SK-N-SH treated with all-trans-retinoic acid at 6 μM for 48 hours (cell line): ENCODE measurements around the gene PELI3.
A peak's percentile ranks its signal among the peaks of the same experiment; 100 is the strongest.
"Not testable (repeated sequence)": the region's sequence is repeated elsewhere in the genome, so short reads cannot be mapped to it uniquely, and the experiment has no call there.

Experiments used
- ATAC-seq: fragments of 200-7000 bp; cut with Tn5 transposase; 3 replicates; pipeline ENCODE4 v1.9.1; 2020; ENCODE audit warnings: mild to moderate bottlenecking, moderate library complexity
- ARNTL ChIP-seq: fragments of 450-650 bp; formaldehyde crosslinking; IDR thresholded peaks from 2 replicates; pipeline ENCODE4 v1.5.0; 2020; ENCODE audit warnings: low read depth, mild to moderate bottlenecking, moderate library complexity, borderline replicate concordance
- BACH2 ChIP-seq: fragments of 250-450 bp; sonication (Bioruptor Pico); IDR thresholded peaks from 2 replicates; pipeline ENCODE4 v1.9.0; 2021; ENCODE audit warnings: mild to moderate bottlenecking, borderline replicate concordance
- CREB5 ChIP-seq: fragments of 250-450 bp; sonication (Bioruptor Pico); IDR thresholded peaks from 2 replicates; pipeline ENCODE4 v1.5.1; 2020; ENCODE audit warnings: low read depth, mild to moderate bottlenecking, moderate library complexity
- CSDC2 ChIP-seq: fragments of 250-450 bp; sonication (Bioruptor Pico); IDR thresholded peaks from 2 replicates; pipeline ENCODE4 v1.5.0; 2020; ENCODE audit warnings: mild to moderate bottlenecking, moderate library complexity
- ESRRG ChIP-seq: fragments of 250-450 bp; sonication (Bioruptor Pico); IDR thresholded peaks from 2 replicates; pipeline ENCODE4 v1.6.1; 2021; ENCODE audit warnings: mild to moderate bottlenecking
- GLIS3 ChIP-seq: fragments of 250-450 bp; sonication (Bioruptor Pico); IDR thresholded peaks from 2 replicates; pipeline ENCODE4 v1.5.0; 2020; ENCODE audit warnings: mild to moderate bottlenecking, moderate library complexity
- ISL1 ChIP-seq: fragments of 250-450 bp; sonication (Bioruptor Pico); IDR thresholded peaks from 2 replicates; pipeline ENCODE4 v2.1.2; 2022; ENCODE audit warnings: mild to moderate bottlenecking, moderate library complexity
- OSR1 ChIP-seq: fragments of 250-450 bp; sonication (Bioruptor Pico); IDR thresholded peaks from 2 replicates; pipeline ENCODE4 v1.8.0; 2022; ENCODE audit warnings: moderate library complexity, mild to moderate bottlenecking, inconsistent platforms
- PATZ1 ChIP-seq: fragments of 250-450 bp; sonication (Bioruptor Pico); IDR thresholded peaks from 2 replicates; pipeline ENCODE4 v1.8.0; 2020; ENCODE audit warnings: mild to moderate bottlenecking, moderate library complexity, borderline replicate concordance
- POU6F1 ChIP-seq: fragments of 250-450 bp; sonication (Bioruptor Pico); IDR thresholded peaks from 2 replicates; pipeline ENCODE4 v1.8.0; 2021; ENCODE audit warnings: low read depth, mild to moderate bottlenecking, moderate library complexity, borderline replicate concordance
- PPARA ChIP-seq: fragments of 250-450 bp; sonication (Bioruptor Pico); IDR thresholded peaks from 2 replicates; pipeline ENCODE4 v1.5.0; 2020; ENCODE audit warnings: mild to moderate bottlenecking, borderline replicate concordance
- RARB ChIP-seq: fragments of 250-450 bp; sonication (Bioruptor Pico); IDR thresholded peaks from 2 replicates; pipeline ENCODE4 v1.8.0; 2021; ENCODE audit warnings: mild to moderate bottlenecking, moderate library complexity
- SNAI2 ChIP-seq: fragments of 250-450 bp; sonication (Bioruptor Pico); IDR thresholded peaks from 2 replicates; pipeline ENCODE4 v1.5.0; 2020; ENCODE audit warnings: mild to moderate bottlenecking, moderate library complexity
- TCF4 ChIP-seq: fragments of 250-450 bp; sonication (Bioruptor Pico); IDR thresholded peaks from 2 replicates; pipeline ENCODE4 v1.8.0; 2021; ENCODE audit warnings: mild to moderate bottlenecking, moderate library complexity, borderline replicate concordance
- TOX ChIP-seq: fragments of 250-450 bp; sonication (Bioruptor Pico); IDR thresholded peaks from 2 replicates; pipeline ENCODE4 v1.8.0; 2021; ENCODE audit warnings: mild to moderate bottlenecking, moderate library complexity, borderline replicate concordance
- ZFP30 ChIP-seq: fragments of 450-650 bp; formaldehyde crosslinking; IDR thresholded peaks from 2 replicates; pipeline ENCODE4 v1.5.0; 2022; ENCODE audit warnings: mild to moderate bottlenecking, moderate library complexity
- ZNF565 ChIP-seq: fragments of 450-650 bp; formaldehyde crosslinking; conservative IDR thresholded peaks from 2 replicates; pipeline ENCODE4 v1.5.0; 2020; ENCODE audit warnings: low read depth, mild to moderate bottlenecking, moderate library complexity
- ZNF70 ChIP-seq: fragments of 450-650 bp; formaldehyde crosslinking; IDR thresholded peaks from 2 replicates; pipeline ENCODE4 v1.5.0; 2020; ENCODE audit warnings: mild to moderate bottlenecking, moderate library complexity
- ZNF8 ChIP-seq: fragments of 450-650 bp; formaldehyde crosslinking; IDR thresholded peaks from 2 replicates; pipeline ENCODE4 v1.5.0; 2020; ENCODE audit warnings: mild to moderate bottlenecking, moderate library complexity
- TF ChIP-seq, protein P1 (sequence below): fragments of 250-450 bp; sonication (Bioruptor Pico); IDR thresholded peaks from 2 replicates; pipeline ENCODE4 v1.5.1; 2021; ENCODE audit warnings: mild to moderate bottlenecking, moderate library complexity

PELI3 gene

GRCh38 chr11:66438504-66439466 is 27.9 kb upstream of the PELI3 start, which contains the start of gene MRPL11:
MRPL11 (minus strand) TSS chr11:66438848; CDS start chr11:66438754, 94 bp downstream.
- TF ChIP-seq RARB (CRISPR knock-in tag) = no peak
- no peak for TF ChIP-seq ZNF8 (CRISPR knock-in tag)
- no peak for TF ChIP-seq ISL1
- TF ChIP-seq ARNTL = no peak
- TF ChIP-seq POU6F1 (CRISPR knock-in tag) = no peak
- TF ChIP-seq ZFP30 (CRISPR knock-in tag) = no peak
- TF ChIP-seq PATZ1 (CRISPR knock-in tag) = no peak
- TF ChIP-seq SNAI2 (CRISPR knock-in tag) = no peak; the same call in 1 of the 2 replicates
- TF ChIP-seq OSR1 (CRISPR knock-in tag) = no peak
- peak; percentile 97 for ATAC-seq

- not testable (repeated sequence) for ATAC-seq
Measured at GRCh38 chr11:66440101-66440939, 26.4 kb upstream of the PELI3 start.

DNA sequence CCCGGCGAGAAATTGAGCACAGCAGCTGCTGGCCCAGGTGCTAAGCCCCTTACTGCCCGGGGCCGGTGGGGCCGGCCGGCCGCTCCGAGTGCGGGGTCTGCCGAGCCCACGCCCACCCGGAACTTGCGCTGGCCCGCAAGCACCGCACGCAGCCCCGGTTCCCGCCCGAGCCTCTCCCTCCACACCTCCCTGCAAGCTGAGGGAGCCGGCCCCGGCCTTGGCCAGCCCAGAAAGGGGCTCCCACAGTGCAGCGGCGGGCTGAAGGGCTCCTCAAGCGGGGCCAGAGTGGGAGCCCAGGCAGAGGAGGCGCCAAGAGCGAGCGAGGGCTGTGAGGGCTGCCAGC is 25.8 kb upstream of the PELI3 start:
- not testable (repeated sequence) for ATAC-seq

DNA sequence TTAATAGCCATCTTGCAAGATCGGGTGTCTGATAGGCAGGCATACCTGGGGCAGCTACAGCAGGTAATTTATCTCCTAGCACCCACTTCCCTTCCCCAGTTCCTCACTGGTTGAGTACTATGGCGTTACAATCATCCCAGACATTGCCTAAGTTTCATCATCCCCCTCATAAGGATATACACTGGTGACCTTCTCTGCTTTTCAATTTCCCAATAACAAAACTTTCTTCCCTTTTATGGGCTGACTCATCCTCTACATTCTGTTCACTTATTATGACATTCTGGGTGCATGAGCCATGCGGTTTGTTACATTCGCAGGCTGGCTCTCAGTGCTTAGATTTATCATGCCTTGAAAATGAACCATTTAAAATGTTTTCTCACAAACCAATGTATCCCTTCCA is 23.1 kb upstream of the PELI3 start:
- TF ChIP-seq RARB (CRISPR knock-in tag) (no peak), ZNF70 (no peak), CSDC2 (CRISPR knock-in tag) (no peak)
- TF ChIP-seq, all 23 proteins: peak for 0
- ATAC-seq = peak; percentile 46; the same call in 2 of the 3 replicates

DNA sequence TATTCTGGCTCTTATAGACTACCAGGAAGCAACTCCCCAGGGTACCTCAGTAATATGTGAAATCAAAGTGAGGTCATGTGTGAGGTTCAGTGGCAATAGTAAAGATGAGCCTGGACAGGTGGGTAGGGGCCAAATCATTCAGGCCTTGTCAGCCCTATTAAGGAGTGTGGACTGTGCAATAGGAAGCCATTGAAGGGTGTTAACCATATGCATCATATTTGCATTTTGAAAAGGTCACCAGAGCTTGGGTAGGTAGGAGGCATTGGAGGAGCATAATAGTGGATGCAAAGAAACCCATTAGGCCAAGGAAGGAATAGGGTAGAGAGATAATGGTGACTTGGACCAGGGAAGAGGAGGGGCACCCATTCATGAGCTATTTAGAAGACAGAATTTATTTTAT is 19.7 kb upstream of the PELI3 start:
- ATAC-seq = no peak
- no peak for TF ChIP-seq ESRRG
- TF ChIP-seq, protein P1, sequence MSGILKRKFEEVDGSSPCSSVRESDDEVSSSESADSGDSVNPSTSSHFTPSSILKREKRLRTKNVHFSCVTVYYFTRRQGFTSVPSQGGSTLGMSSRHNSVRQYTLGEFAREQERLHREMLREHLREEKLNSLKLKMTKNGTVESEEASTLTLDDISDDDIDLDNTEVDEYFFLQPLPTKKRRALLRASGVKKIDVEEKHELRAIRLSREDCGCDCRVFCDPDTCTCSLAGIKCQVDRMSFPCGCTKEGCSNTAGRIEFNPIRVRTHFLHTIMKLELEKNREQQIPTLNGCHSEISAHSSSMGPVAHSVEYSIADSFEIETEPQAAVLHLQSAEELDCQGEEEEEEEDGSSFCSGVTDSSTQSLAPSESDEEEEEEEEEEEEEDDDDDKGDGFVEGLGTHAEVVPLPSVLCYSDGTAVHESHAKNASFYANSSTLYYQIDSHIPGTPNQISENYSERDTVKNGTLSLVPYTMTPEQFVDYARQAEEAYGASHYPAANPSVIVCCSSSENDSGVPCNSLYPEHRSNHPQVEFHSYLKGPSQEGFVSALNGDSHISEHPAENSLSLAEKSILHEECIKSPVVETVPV (CRISPR knock-in tag) = no peak
- no peak for TF ChIP-seq GLIS3 (CRISPR knock-in tag)
- no peak for TF ChIP-seq OSR1 (CRISPR knock-in tag)
- no peak for TF ChIP-seq CREB5
- TF ChIP-seq SNAI2 (CRISPR knock-in tag) = no peak
- no peak for TF ChIP-seq ZNF8 (CRISPR knock-in tag)
- TF ChIP-seq BACH2 (CRISPR knock-in tag) = no peak
- TF ChIP-seq ZNF70 = no peak
- no peak for TF ChIP-seq TOX
- TF ChIP-seq ZNF565 (CRISPR knock-in tag) = no peak
- TF ChIP-seq PATZ1 (CRISPR knock-in tag) = no peak
- no peak for TF ChIP-seq RARB (CRISPR knock-in tag)
- no peak for TF ChIP-seq POU6F1 (CRISPR knock-in tag)
- TF ChIP-seq PPARA (CRISPR knock-in tag) = no peak
- TF ChIP-seq TCF4 = no peak
